Activated T-cell treated with anti-CD3 and anti-CD28 coated beads for 24 hours (primary cell): ENCODE data around the gene LYVE1.
"Not testable (repeated sequence)": the region's sequence is repeated elsewhere in the genome, so short reads cannot be mapped to it uniquely, and the experiment has no call there.

Experiments used
- DNase-seq: peaks from one replicate; pipeline ENCODE4 v3.0.0-alpha.2; 2020; ENCODE audit warnings: low read depth

The LYVE1 gene

GRCh38 chr11:10568486-10568941, at the start of gene LYVE1:
Gene LYVE1, minus strand, starts transcription at chr11:10568665. Its CDS starts 133 bp downstream, at chr11:10568532.
- DNase-seq = no peak

GRCh38 chr11:10617551-10617950, 49.1 kb upstream of the LYVE1 start:
- DNase-seq = no peak

- DNase-seq = no peak
Observed at GRCh38 chr11:10611979-10612862, 43.8 kb upstream of the LYVE1 start.

- DNase-seq = no peak
Observed at GRCh38 chr11:10609636-10610035, 41.2 kb upstream of the LYVE1 start.

- no peak for DNase-seq
Observed at GRCh38 chr11:10608584-10608983, 40.1 kb upstream of the LYVE1 start.

GRCh38 chr11:10607462-10608132, 39.1 kb upstream of the LYVE1 start:
- DNase-seq = no peak

GRCh38 chr11:10606536-10607208, 38.2 kb upstream of the LYVE1 start:
- DNase-seq = no peak

- no peak for DNase-seq
Observed at GRCh38 chr11:10605941-10606381, 37.5 kb upstream of the LYVE1 start.

GRCh38 chr11:10604798-10605197, 36.3 kb upstream of the LYVE1 start:
- DNase-seq = no peak

- DNase-seq = no peak
Observed at GRCh38 chr11:10604340-10604748, 35.9 kb upstream of the LYVE1 start.

- DNase-seq = no peak
Observed at GRCh38 chr11:10603721-10604297, 35.3 kb upstream of the LYVE1 start.

GRCh38 chr11:10602945-10603344, 34.5 kb upstream of the LYVE1 start:
- no peak for DNase-seq

GRCh38 chr11:10602366-10602765, 33.9 kb upstream of the LYVE1 start:
- DNase-seq = no peak

GRCh38 chr11:10601837-10602236, 33.4 kb upstream of the LYVE1 start:
- no peak for DNase-seq

GRCh38 chr11:10600570-10601248, 32.2 kb upstream of the LYVE1 start:
- no peak for DNase-seq

- no peak for DNase-seq
Observed at GRCh38 chr11:10599388-10600175, 31.1 kb upstream of the LYVE1 start.

- DNase-seq = no peak
Observed at GRCh38 chr11:10598816-10599215, 30.4 kb upstream of the LYVE1 start.

- no peak for DNase-seq
Observed at GRCh38 chr11:10597877-10598351, 29.4 kb upstream of the LYVE1 start.

GRCh38 chr11:10595840-10596239, 27.4 kb upstream of the LYVE1 start:
- not testable (repeated sequence) for DNase-seq

- DNase-seq = no peak
Observed at GRCh38 chr11:10594407-10594806, 25.9 kb upstream of the LYVE1 start.

- DNase-seq = no peak
Observed at GRCh38 chr11:10592331-10592730, 23.9 kb upstream of the LYVE1 start.
